ENCODE data around the gene NOX4. TPM values are rescaled to one million over a fixed set of nuclear protein-coding genes. Genes with fewer than 3 reads are reported as not detected.

Gene NOX4
- total and polyA plus RNA-seq, 2 of the 8 experiments (the other 6 are each of a cell fraction or from before 2014, with no cell fraction given): 2.0 to 2.3 TPM

- H3K23me2 ChIP-seq (ENCODE audit: low read depth, low read length): peaks cover 1% of the 10 kb centered on the region; the same call in 1 of the 2 replicates
- no peak overlapping the region for H2AK5ac ChIP-seq (ENCODE audit: low read depth, low read length)
- FAIRE-seq (no peak), DNase-seq (ENCODE audit: low read depth in 1 of 2, low spot score in 2 of 2) (no peak)
- no peak overlapping the region for H3K23ac ChIP-seq (ENCODE audit: insufficient read length)
- no peaks in the 10 kb centered on the region for H3K27me3 ChIP-seq (replicated peaks in 1 of 4; ENCODE audit: control insufficient read depth in 3 of 4, extremely low read depth in 1 of 4, insufficient read depth in 3 of 4, low read length in 3 of 4)
- H2BK20ac ChIP-seq (ENCODE audit: low read length): no peak overlapping the region
- H2BK12ac ChIP-seq (ENCODE audit: low read depth, low read length): no peak overlapping the region
- WGBS, 2 experiments (ENCODE audit: extremely low coverage in 1 of 2, insufficient coverage in 1 of 2, insufficient read length in 1 of 2, insufficient replicate concordance in 2 of 2, low coverage in 1 of 2, low lambda C conversion rate in 2 of 2, missing lambda C conversion rate in 1 of 2): 89% methylated on average over 4 of the region's 4 CpGs; no CpG with 5 or more reads in 1 of the 2 experiments
- no peak overlapping the region for H4K5ac ChIP-seq (ENCODE audit: insufficient read length, low read depth, low read length)
- no peak overlapping the region for H3K18ac ChIP-seq (ENCODE audit: extremely low read depth, low read length)
- no peaks in the 10 kb centered on the region for H3K9me3 ChIP-seq (ENCODE audit: insufficient read depth in 2 of 2, low read depth in 1 of 2, low read length in 1 of 2)
- no peaks in the 10 kb centered on the region for H3K79me1 ChIP-seq (ENCODE audit: low read depth, low read length)
- H3K27ac ChIP-seq (ENCODE audit: low read depth, low read length): no peak overlapping the region
- no peak overlapping the region for H3K9ac ChIP-seq (replicated peaks in 1 of 4; ENCODE audit: extremely low read depth in 1 of 4, low read depth in 3 of 4, low read length in 3 of 4)
- H2BK120ac ChIP-seq (replicated peaks; ENCODE audit: low read depth, low read length): no peak overlapping the region
- no peak overlapping the region for H2BK15ac ChIP-seq (ENCODE audit: low read length)
- no peaks in the 10 kb centered on the region for H4K20me1 ChIP-seq (replicated peaks in 1 of 2; ENCODE audit: control insufficient read depth in 1 of 2, insufficient read depth in 2 of 2, low read length in 2 of 2)
- no peak overlapping the region for H3K4me3 ChIP-seq (ENCODE audit: extremely low read depth in 1 of 4, insufficient read depth in 2 of 4, low read depth in 3 of 4, low read length in 4 of 4)
- H3K4me1 ChIP-seq (replicated peaks in 1 of 4; ENCODE audit: control insufficient read depth in 3 of 4, insufficient read depth in 4 of 4, low read length in 3 of 4): peaks cover 0 to 4% (median 0%) of the 10 kb centered on the region in 4 experiments; a peak in 1 of 7 replicates
- H4K91ac ChIP-seq (replicated peaks; ENCODE audit: insufficient read length, low read length): no peak overlapping the region
- H3K79me2 ChIP-seq (ENCODE audit: control insufficient read depth in 1 of 2, insufficient read depth in 2 of 2, low read length in 2 of 2): no peaks in the 10 kb centered on the region
- H2BK5ac ChIP-seq (ENCODE audit: low read depth, low read length): no peak overlapping the region
- POLR2A ChIA-PET (ENCODE audit: partially characterized antibody): no interaction called here
- CTCF ChIA-PET (ENCODE audit: partially characterized antibody): interaction anchor here (0.6 kb wide), 2 partner anchors 58 to 120 kb away, joined by 3 to 4 read pairs; no protein-coding TSS in a partner anchor
- no peak overlapping the region for H4K8ac ChIP-seq (ENCODE audit: extremely low read depth, insufficient read depth, low read length)
- no peak overlapping the region for H3K14ac ChIP-seq (ENCODE audit: insufficient read length)
- no peak overlapping the region for H2AFZ ChIP-seq (ENCODE audit: low read length)
- no peaks in the 10 kb centered on the region for H3K36me3 ChIP-seq (ENCODE audit: control insufficient read depth in 2 of 4, insufficient read depth in 4 of 4, low read length in 3 of 4)
- H3K4me2 ChIP-seq (ENCODE audit: insufficient read depth in 1 of 2, low read depth in 2 of 2, low read length in 2 of 2): no peak overlapping the region
- no peak overlapping the region for H3K56ac ChIP-seq (replicated peaks; ENCODE audit: insufficient read length, low read depth, low read length)
- H3K4ac ChIP-seq (replicated peaks; ENCODE audit: insufficient read length, low read depth, low read length): no peak overlapping the region
- TF ChIP-seq TBP (IDR thresholded peaks at IDR 0.05; ENCODE audit: low read depth, low read length) (no peak), TAF7 (optimal IDR thresholded peaks at IDR 0.05; ENCODE audit: borderline replicate concordance, low read depth, low read length) (no peak), BCL11A (IDR thresholded peaks at IDR 0.05; ENCODE audit: low read depth in 2 of 2, low read length in 2 of 2) (no peak), CBX8 (IDR thresholded peaks at IDR 0.05; ENCODE audit: borderline replicate concordance, low read depth, low read length) (no peak), SP4 (IDR thresholded peaks at IDR 0.05; ENCODE audit: low read length) (no peak), JUN (IDR thresholded peaks at IDR 0.05; ENCODE audit: low read depth, low read length) (no peak)
Measured at GRCh38 chr11:89358761-89359160, 132.4 kb downstream of the NOX4 start.

All from H1 (cell line).